Measurements from ENCODE around the gene IRF9. TPM values are rescaled to one million over a fixed set of nuclear protein-coding genes. Genes with fewer than 3 reads are reported as not detected.

Gene IRF9
- total and polyA plus RNA-seq, 2 of the 4 experiments (the other 2 are of a cell fraction), result 25.6 to 34.6 TPM

- in situ Hi-C loops (cut with MboI; ENCODE audit: low sequenced_read_pairs), result loop anchor here (25.0 kb wide), 2 partner anchors 835 to 1060 kb away; partner anchors contain the start of genes ACIN1, BCL2L2, C14orf119 and PABPN1
- Histone ChIP-seq H4K20me1 (ENCODE audit: insufficient read depth, low read length) (peaks cover 10% of the 10 kb centered on the region), H3K14ac (replicated peaks; ENCODE audit: low read depth, low read length) (peak within 1 kb of the TSS; percentile 72), H4K8ac (ENCODE audit: low read depth in 2 of 2, low read length in 2 of 2) (peak within 1 kb of the TSS; percentile 76 to 81), H3K27me3 (ENCODE audit: control insufficient read depth, insufficient read depth, low read length) (no peaks in the 10 kb centered on the region), H4K91ac (ENCODE audit: insufficient read depth, low read depth, low read length) (peak within 1 kb of the TSS; percentile 75), H3K18ac (ENCODE audit: low read depth, low read length) (no peak within 1 kb of the TSS), H2BK5ac (ENCODE audit: low read depth, low read length, poor library complexity, severe bottlenecking) (peak within 1 kb of the TSS; percentile 71), H3K9me3 (ENCODE audit: control insufficient read depth, insufficient read depth, low read length) (no peaks in the 10 kb centered on the region), H2BK120ac (ENCODE audit: low read depth, low read length) (0 out of 2 replicates have a peak within 1 kb of the TSS, but pooled peaks have one; percentile 3), H3K23ac (ENCODE audit: low read depth, low read length) (peak within 1 kb of the TSS; percentile 88), H4K5ac (ENCODE audit: low read depth, low read length) (peak within 1 kb of the TSS; percentile 46), H3K79me1 (ENCODE audit: low read depth in 1 of 2, low read length in 2 of 2) (peaks cover 35 to 75% of the 10 kb centered on the region in 2 experiments), H3K9ac (ENCODE audit: low read depth, low read length) (peak within 1 kb of the TSS; percentile 96), H3K4me3 (ENCODE audit: insufficient read depth, low read depth, low read length) (peak within 1 kb of the TSS; percentile 86), H2BK15ac (ENCODE audit: low read depth, low read length) (peak within 1 kb of the TSS; percentile 10; the same call in 1 of the 3 replicates), H3K36me3 (ENCODE audit: control insufficient read depth, insufficient read depth, low read length) (peaks cover 31% of the 10 kb centered on the region), H2AK9ac (replicated peaks; ENCODE audit: low read depth, low read length, poor library complexity) (peak within 1 kb of the TSS; percentile 92), H2AK5ac (ENCODE audit: low read depth, low read length) (peak within 1 kb of the TSS; percentile 82), H2AFZ (replicated peaks; ENCODE audit: low read length, poor library complexity) (peak within 1 kb of the TSS; percentile 91), H3K27ac (ENCODE audit: insufficient read depth, low read length) (peak within 1 kb of the TSS; percentile 79), H3K9me1 (ENCODE audit: insufficient read depth, low read length) (peaks cover 15% of the 10 kb centered on the region), H3K4me1 (ENCODE audit: control insufficient read depth, insufficient read depth, low read length) (peaks cover 9% of the 10 kb centered on the region), H3K4ac (ENCODE audit: low read depth, low read length) (peak within 1 kb of the TSS; percentile 76), H3K56ac (ENCODE audit: extremely low read depth, insufficient read depth, low read length) (peak within 1 kb of the TSS; percentile 67), H3K4me2 (ENCODE audit: low read depth, low read length) (peak within 1 kb of the TSS; percentile 96), H2BK20ac (ENCODE audit: low read depth, low read length) (no peak within 1 kb of the TSS)
- CTCF ChIA-PET, result interaction anchor here (0.6 to 4.3 kb wide), 4 partner anchors 9 to 39 kb away, joined by 3 to 14 read pairs (median 3); partner anchors contain the start of gene IRF9
- TF ChIP-seq MAZ (IDR thresholded peaks at IDR 0.05; ENCODE audit: borderline replicate concordance, low read depth, low read length) (peak; percentile 71; the same call in 1 of the 2 replicates), POLR2A (IDR thresholded peaks at IDR 0.05; ENCODE audit: low read depth, low read length) (no peak)
- intact Hi-C loops (cut with micrococcal nuclease), result loop anchor here (2.0 kb wide), 1 partner anchor 150 kb away; no protein-coding TSS in a partner anchor
- POLR2A ChIA-PET (ENCODE audit: unreplicated experiment), result interaction anchor here (1.0 to 1.4 kb wide), 2 partner anchors 11 to 33 kb away, joined by 3 to 6 read pairs; partner anchors contain the start of genes DCAF11, NRL and PSME1
- ATAC-seq (ENCODE audit: low read depth) (peak; percentile 91), DNase-seq (peak; percentile 98)
- dilution Hi-C loops (cut with HindIII; ENCODE audit: low sequenced_read_pairs, unreplicated experiment), result no loop called here
- BruUV-seq (replicated peaks), result no TSS peak
- WGBS, 2 experiments (ENCODE audit: extremely low coverage in 2 of 2, insufficient read length in 1 of 2), result 1% methylated on average over 25 of the region's 57 CpGs; no CpG with 5 or more reads in 1 of the 2 experiments
These were observed 13.9 kb upstream of the IRF9 start, which contains the start of gene RNF31 for GRCh38 chr14:24146978-24147760. TSS of gene RNF31 (plus strand) at chr14:24147498. CDS start at chr14:24147699, 201 bp downstream.

Data from IMR-90 (cell line).